HG02610 (cell line): Measurements from ENCODE around the gene ESPNL.
"Not testable (repeated sequence)": the region's sequence is repeated elsewhere in the genome, so short reads cannot be mapped to it uniquely, and the experiment has no call there.

ENCODE experiments used
- ATAC-seq: cut with Tn5 transposase; IDR thresholded peaks from one replicate; pipeline ENCODE4 v1.9.1; 2021; ENCODE audit warnings: mild to moderate bottlenecking, moderate library complexity; ENCODE audit not compliant: unreplicated experiment

ESPNL gene

GRCh38 chr2:238166391-238167343 lies 66.5 kb downstream of the ESPNL start:
- ATAC-seq, result no peak

- ATAC-seq, result no peak
Measured at GRCh38 chr2:238167344-238167715, 67.2 kb downstream of the ESPNL start.

GRCh38 chr2:238167761-238168160 lies 67.6 kb downstream of the ESPNL start:
- no peak for ATAC-seq

- ATAC-seq, result no peak
Measured at GRCh38 chr2:238168196-238169047, 68.3 kb downstream of the ESPNL start.

- no peak for ATAC-seq
Measured at GRCh38 chr2:238169048-238169707, 69.0 kb downstream of the ESPNL start.

GRCh38 chr2:238169708-238170251 lies 69.6 kb downstream of the ESPNL start:
- ATAC-seq, result no peak

- no peak for ATAC-seq
Measured at GRCh38 chr2:238170386-238171071, 70.4 kb downstream of the ESPNL start.

- not testable (repeated sequence) for ATAC-seq
Measured at GRCh38 chr2:238171072-238171431, 70.9 kb downstream of the ESPNL start.

- ATAC-seq, result no peak
Measured at GRCh38 chr2:238171575-238172187, 71.5 kb downstream of the ESPNL start.

- ATAC-seq, result no peak
Measured at GRCh38 chr2:238172439-238172838, 72.3 kb downstream of the ESPNL start.

- ATAC-seq, result no peak
Measured at GRCh38 chr2:238173692-238174091, 73.6 kb downstream of the ESPNL start.

- no peak for ATAC-seq
Measured at GRCh38 chr2:238174291-238174690, 74.2 kb downstream of the ESPNL start.

GRCh38 chr2:238174701-238175100 lies 74.6 kb downstream of the ESPNL start:
- ATAC-seq, result no peak

GRCh38 chr2:238176613-238177012 lies 76.5 kb downstream of the ESPNL start:
- ATAC-seq, result no peak

- ATAC-seq, result no peak
Measured at GRCh38 chr2:238180554-238180953, 80.4 kb downstream of the ESPNL start.

- no peak for ATAC-seq
Measured at GRCh38 chr2:238182362-238182761, 82.2 kb downstream of the ESPNL start.
